Stimulated activated CD8-positive, alpha-beta memory T cell treated with anti-CD3 and anti-CD28 coated beads, Interleukin-15, amount 100 ng/mL, for 24 hours (primary cell): ENCODE measurements around the gene UBALD2.
"Not testable (repeated sequence)": the region's sequence is repeated elsewhere in the genome, so short reads cannot be mapped to it uniquely, and the experiment has no call there.

ENCODE experiments used
- DNase-seq: peaks from one replicate; pipeline ENCODE4 v3.0.0-alpha.2; 2020; ENCODE audit warnings: low read depth

UBALD2 gene

DNA sequence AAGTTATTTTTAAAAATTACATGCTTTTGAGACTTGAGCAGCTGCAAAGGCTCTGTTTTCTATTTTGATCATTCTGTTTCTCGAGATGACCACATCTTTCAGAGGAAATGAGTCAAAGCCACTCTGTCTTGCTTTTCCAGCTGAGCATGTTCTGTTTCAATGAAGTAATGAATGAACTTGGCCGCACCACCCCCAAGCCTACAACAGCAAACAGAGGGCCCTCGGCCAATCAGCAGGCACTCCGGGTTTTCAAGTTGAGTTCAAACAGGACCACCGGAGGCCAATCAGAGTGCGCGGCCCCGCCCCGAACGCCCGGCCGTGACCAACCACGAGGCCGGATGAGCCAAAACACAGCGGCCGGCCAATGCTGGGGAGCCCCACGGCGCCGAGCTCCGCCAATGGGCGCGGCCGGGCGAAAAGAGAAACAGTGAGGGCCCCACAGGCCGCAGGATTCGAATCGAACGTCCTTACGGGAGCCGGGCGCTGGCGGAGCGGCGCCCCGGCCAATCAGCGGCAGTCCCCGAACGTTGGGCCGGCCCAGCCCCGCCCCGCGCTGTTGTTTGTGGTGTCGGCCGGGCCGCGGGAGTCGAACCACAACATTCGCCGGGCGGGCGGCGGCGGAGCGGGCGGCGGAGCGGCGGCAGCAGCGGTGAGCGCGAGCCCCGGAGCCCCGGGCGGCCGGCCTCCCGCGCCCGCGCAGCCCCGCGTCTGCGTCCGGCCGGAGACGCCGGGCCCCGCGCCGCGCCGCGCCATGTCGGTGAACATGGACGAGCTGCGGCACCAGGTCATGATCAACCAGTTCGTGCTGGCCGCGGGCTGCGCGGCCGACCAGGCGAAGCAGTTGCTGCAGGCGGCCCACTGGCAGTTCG, at the start of gene UBALD2:
UBALD2 (plus strand) TSS at position 594 of the 869 bp plus-strand sequence; CDS start at position 752, 158 bp downstream.
- DNase-seq: peak; percentile 91

DNA sequence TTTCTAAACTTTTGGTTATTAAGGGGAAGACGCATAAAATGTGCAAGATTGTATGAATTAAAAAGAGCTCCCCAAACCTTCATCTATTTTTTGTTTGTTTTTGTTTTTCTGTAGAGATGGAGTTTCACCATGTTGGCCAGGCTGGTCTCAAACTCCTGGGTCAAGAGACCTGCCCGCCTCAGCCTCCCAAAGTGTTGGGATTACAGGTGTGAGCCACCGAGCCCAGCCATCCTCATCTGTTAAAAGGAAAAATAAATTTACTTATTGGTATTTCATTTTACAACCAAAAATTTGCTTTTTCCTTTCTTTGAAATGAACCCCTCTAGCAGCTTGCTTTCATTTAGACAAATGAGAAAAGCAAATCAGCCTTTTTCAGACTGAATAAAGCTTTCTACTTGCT, 48.1 kb upstream of the UBALD2 start:
- no peak for DNase-seq

DNA sequence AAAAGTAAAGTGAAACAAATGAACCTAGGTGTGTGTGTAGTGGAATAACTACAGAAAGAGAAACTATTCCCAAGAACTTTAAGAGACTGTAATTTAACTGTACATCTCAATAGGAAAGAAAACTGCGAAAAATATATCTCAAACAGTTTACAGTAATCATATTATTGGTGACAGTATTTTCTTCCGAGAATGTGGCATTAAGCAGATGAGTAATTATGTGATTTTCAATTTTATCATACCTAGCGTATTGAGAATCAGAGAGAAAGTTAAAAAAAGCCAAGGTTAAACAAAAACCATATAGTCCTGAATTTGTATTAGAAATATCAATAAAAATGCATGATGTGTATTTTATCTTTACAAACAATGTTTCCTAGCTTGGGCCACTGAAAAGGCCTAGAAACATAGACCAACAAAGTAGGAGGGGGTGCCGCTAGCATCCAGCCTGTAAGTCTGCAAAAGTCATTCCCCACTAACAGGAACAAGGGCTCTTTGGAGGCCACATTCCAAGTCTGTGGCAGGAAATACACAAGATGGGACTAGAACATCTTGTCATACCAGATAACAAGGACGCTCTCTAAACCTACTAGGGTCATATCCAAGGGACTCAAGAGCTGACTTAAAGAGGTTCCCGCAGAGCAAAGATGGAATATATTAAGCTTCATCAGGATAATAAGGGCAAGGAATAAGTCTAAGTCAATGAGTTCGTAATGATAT, 45.3 kb upstream of the UBALD2 start:
- no peak for DNase-seq

DNA sequence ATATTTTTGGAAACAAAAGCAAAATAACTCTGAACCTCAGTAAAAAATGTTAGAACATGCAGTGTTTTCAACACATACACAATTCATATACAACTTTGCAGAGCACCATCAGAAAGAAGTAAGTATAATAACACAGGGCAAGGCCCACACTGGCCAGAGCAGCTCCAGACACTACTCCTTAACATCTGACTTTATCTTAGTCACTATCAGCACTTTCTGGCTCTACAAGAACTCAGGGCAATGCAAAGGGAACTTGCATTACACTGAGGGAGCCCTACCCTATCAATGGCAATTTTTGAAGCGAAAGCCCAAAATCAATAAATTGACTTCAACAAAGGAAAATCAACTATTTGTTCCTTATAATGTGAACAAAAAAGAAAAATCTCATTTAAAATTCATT, 41.3 kb upstream of the UBALD2 start:
- DNase-seq: no peak

DNA sequence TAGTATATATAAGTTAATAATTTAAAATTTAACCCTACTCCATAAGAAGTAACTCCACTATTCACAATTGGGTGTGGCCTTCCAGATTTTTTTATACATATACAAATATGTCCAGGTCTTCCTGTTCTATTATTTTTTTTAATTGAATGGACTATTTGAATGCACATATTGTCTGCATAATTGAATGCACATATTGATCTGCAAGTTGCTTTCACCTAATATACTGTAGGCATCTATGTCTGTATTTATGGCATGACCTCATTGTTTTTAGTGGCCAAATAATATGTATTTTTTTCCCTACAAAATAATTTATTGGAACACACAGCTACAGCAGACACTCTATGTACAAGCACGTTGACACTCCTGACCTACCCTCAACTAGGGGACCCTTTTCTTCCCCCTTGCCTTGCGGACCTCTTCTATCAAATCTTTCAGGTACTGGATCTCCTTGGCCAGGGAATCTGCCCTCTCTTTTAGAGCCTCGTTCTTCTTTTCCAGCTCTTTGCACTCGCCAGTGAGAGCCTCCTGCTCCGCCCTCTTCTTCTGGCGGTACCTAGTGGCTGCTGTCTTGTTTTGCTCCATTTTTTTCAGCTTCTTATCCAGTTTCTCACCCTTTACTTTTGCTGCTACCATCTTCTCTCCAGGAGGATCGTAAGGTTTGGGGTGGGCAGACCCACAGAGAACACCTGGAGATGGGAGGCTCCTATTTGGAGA, 39.6 kb upstream of the UBALD2 start:
- not testable (repeated sequence) for DNase-seq

DNA sequence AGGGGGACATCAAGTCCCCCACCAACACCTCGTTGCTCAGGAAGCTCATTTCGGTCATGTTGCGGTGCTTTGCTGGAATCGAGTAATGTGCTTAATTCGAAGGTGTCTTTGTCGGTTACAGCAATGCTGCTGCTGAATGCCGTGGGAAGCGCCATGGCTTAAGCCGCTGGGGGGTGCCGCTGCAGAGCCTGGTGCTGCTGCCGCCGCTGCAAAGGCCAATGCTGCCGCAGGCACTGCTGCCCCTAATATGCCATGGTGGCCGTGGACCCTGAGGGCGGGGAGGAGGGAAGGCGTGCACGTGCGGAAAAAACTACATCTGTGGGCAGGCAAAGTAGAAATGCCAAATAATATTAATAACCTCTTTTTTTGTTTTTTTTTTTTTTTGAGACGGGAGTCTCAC, 38.4 kb upstream of the UBALD2 start:
- not testable (repeated sequence) for DNase-seq

DNA sequence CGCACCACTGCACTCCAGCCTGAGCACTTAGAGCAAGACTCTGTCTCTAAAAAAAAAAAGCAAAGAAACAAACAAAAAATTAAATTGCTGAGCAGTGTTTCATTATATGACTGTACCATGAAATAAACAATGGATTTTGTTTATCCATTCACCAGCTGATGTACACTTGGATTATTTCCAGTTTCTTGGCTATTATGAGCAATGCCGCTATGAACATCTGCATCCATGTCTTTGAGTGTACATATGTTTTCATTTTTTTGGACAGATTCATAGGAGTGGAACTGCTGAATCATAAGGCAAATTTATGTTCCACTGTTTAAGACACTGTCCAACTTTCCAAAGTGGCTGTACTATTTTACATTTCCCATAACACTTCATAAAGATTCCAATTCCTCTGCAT, 32.8 kb upstream of the UBALD2 start:
- no peak for DNase-seq

DNA sequence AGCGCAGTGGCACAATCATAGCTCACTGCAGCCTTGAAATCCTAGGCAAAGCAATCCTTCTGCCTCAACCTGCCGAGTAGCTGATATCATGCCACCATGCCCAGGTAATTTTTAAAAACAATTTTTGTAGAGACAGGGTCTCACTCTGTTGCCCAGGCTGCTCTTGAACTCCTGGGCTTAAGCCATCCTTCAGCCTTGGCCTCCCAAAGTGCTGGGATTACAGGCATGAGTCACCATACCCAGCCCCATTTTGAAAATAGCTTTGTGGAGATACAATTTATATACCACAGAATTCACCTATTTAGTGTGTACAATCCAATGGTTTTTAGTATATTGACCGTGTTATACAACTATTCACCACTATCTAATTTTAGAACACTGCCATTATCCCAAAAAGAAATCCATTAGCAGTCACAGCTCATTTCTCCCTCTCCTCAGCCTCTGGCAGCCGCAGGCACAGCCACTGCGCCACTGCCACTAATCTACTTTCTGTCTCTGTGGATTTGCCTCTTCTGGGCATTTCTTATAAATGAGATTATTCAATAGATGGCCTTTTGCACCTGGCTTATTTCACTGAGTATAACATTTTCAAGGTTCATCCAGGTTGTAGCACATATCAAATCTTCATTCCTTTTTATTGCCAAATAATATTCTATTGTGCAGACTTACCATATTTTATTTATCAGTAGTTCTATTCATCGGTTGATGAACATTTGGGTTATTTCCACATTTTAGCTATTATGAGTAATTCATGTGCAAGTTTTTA, 31.4 kb upstream of the UBALD2 start:
- DNase-seq: no peak

DNA sequence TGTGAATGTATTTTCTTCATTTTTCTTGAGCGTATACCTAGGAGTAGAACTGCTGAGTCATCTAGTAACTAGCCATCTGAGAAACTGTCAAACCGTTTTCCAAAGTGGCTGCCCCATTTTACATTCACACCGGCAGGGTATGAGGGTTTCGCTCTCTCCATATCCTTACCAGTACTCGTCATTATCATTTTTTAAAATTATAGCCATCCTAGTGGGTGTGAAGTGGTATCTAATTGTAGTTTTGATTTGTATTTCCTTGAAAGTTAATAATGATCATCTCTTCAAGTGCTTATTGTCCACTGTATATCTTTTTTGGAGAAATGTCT, 30.8 kb upstream of the UBALD2 start:
- DNase-seq: no peak

DNA sequence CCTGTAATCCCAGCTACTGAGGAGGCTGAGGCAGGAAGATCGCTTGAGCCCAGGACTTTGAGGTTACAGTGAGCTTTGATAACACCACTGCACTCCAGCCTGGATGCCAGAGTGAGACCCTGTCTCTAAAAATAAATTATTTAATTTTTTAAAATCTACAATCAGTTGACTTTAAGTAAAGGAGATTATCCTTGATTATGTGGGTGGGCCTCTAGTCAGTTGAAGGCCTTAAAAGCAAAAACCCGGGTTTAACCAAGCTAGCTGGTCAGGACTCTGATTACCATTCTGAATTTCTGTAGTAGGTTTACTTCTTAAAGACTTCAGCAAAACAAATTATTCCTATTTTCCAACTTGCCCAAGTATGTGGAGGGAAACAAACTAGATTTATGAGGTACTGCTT, 29.3 kb upstream of the UBALD2 start:
- DNase-seq: no peak

DNA sequence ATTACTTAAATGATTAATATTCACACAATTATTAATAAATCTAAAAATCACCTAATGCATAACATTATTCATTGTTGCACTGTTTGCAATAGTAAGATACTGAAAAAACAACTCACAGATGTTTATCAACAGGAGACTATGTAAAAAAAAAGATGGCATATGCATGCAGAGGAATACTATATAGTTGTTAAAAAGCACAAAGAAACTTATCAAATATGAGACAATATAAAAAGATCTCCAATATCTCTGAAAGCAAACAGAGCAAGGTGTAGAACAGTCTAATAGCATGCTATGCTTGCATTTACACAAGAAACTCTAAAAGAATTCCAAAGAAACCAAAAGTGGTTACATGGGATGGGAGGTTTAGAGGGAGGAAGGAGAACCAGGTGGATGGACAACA, 28.5 kb upstream of the UBALD2 start:
- DNase-seq: no peak

DNA sequence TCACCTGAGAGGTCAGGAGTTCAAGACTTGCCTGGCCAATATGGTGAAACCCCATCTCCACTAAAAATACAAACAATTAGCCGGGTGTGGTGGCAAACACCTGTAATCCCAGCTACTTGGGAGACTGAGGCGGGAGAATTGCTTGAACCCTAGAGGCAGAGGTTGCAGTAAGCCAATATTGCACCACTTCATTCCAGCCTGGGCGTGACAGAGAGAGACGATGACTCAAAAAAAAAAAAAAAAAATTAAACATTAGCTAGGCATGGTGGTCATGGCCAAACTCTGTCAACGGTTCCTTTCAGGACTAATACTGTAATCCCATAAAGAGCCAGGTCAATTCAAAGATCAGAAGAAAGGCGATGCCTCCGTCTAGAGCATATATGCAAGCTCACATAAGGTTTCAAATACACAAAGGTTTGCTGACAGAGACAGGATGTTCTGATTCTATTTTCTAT, 27.3 kb upstream of the UBALD2 start:
- DNase-seq: no peak

DNA sequence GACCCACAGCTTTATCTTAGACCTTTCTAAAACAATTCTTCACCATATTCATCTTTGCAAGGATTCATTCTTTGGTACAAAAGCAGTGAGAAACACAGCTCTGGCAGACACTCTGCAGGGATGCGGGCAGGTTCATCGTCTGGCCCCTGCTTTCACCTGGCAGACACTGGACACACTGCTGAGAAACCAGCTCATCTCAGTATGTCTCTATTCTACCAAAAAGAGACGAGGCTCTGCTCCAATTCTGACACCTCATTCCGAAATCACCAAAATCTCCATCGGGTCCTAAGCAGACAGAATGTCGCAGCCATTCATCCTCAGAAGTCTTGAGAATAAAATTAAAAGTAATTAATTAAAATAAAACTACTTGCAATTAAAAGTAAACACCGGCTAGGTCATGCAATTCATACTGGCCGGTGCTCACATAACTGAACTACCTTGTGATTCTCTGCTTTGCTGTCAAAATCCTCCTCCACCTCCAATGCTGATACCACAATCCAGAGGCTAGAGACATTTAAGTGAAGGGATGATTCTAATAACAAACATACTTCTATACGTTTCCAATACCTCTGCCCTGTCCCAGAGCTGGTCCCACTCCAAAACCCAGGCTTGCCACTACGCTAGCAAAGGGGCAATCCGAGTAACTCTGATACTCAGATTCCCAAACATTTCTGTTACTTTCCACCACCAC, 26.2 kb upstream of the UBALD2 start:
- no peak for DNase-seq

DNA sequence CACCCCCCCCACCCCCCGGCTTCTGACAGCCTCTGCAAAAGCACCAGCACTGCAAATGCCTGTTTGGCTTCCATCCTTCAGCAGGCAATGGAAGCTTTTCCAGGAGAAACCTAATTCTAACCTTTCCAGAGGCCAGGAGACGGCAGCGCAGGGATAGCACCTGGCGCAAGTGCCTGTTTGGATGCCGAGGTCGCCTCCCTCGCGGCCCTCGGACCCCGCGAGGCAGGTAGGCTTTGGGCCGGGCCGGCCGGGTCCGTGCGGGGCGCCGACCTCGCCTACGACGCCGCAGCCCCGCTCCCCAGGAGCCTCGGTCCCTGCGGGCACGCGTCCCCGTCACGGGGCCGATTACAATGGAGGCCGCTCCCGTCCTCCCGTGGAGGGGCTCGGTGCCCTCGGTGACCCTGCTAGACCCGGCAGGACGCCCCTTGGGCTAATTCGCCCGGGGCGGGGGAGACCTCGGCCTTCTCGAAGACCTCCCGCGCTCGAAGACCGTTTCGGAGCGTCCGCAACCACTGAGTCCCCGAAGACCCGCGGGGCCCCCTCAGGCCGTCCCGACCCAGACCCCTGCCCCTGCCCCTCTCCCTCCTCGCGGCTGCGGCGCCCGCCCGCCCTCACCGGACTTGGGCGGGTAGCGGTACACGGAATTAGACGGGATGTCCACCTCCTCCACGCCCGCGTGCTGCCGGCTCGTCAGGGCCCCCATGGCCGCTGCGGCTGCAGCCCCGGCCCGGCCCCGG, 25.4 kb upstream of the UBALD2 start:
- no peak for DNase-seq

DNA sequence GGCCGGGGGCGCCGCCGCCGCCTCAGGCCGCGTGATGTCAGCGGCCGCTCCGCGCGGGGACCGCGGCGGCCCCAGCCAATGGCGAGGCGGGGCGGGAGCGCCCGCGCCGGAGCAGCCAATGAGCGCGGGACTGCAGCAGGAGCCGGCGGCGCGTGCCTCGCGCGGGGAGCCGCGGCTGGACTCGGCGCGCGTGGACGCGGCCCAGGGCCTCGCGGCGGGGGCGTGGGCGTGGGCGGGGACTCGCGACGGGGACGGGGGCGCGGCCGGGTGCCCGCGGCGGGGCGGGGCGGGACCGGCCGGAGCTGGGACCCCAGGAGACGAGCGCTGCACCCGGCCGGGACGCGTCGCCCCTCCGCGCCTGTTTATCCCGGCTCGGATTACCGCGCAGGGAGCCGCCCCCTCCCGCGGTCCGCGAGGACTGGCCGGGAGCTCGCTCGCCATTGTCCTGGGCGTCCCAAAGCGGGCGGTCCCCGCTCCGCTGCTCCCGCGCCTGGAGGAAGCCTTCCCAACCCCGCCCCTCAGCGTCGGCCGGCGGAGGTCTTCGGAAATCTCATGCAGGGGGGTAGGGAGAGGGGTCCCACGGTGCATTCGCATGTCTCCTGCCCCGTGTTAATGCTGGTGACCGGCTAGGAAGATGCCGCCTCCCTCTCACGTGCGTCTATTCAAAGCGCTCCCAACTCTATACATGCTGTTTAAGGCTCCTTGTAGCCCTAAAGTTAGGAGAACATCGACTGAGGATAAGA, 24.5 kb upstream of the UBALD2 start, which contains the start of gene RNF157:
RNF157 (minus strand) TSS at position 33 of the 743 bp plus-strand sequence. CDS start 253 bp downstream, outside the sequence.
- no peak for DNase-seq

DNA sequence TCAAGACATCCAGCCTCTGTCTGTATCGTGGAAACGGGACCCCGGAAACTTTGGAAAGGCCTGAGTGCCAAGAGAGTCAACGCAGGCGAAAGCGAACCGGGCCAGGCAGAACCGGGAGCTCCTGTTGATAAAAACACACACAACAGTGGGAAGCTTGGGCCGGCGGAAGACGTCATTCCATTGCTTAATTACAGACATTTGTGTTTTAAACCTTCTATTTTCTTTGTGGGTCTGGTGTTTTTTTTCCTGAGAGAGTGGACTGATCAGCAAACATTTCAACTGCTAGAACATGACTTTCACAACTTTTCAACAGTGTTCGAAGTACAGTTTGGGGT, 24.0 kb upstream of the UBALD2 start:
- no peak for DNase-seq

DNA sequence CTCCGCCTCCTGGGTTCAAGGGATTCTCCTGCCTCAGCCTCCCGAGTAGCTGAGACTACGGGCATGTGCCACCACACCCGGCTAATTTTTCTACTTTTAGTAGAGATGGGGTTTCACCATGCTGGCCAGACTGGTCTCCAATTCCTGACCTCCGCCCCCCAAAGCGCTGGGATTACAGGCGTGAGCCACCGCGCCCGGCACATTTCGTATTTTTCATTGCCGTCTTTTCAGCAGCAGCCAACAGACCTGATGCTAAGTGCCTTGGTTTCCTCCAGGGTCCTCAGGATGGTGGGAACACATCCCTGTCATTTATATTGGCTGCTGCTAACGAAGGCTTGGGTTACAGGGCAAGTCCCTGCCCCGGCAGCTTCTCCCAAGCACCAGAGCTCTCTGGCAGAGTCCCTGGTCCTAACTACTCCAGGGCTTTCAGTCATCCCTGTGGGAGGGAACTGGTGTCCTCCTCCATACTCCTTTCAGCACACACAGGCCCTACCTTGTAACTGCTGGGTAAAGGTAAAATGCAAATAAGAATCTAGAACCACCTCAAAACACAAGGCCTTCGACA, 23.4 kb upstream of the UBALD2 start:
- DNase-seq: no peak

DNA sequence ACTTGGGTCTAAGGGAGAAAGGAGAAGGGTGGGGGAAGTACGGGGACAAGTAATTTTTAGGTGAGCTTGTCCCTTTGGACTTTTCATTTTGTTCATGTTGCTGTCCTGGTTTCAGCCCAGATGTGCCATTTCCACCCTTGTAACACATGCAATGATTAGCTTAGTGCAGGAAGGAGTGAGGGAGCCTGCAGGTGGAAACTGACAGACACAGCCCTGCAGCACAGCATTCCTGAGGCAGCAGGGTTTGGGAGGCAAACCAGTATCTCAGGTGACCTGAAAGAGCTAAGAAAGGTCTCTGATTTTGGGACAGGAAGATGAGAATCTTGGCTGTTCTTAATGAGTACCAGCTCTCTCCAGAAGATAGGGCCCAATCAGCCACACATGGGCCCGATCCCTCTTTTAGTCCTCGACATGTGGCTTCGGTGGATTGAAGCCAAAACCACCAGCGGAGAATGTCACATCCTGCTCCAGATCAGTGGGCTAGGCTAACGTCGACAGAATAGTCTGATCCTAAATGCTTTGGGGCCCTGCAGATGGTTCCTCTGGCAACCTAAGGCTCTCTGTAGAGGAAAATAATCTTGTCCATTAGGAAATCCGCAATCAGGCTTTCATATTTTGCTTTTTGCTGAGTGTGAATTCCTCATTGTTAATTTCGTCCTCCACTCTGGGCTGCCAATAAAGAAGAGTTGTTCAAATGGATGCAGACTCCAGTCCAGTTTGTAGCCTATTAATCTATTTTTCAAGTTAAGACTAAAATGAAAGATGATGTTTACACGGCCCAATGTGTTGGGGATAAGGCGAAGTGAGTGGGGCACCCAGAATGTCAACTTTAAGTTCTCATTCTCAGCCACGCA, 21.1 kb upstream of the UBALD2 start:
- DNase-seq: no peak

DNA sequence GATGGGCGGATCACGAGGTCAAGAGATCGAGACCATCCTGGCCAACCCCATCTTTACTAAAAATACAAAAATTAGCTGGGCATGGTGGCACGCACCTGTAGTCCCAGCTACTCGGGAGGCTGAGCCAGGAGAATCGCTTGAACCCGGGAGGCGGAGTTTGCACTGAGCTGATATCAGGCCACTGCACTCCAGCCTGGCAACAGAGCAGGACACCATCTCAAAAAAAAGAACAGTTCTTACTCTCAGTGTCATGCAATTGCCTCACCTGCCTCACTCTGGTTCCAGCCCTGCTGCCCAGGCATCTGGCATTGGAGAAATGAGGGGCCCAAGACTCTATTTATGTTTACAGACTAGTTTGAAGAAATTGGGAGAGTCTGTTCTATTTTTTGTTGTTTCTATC, 20.4 kb upstream of the UBALD2 start:
- not testable (repeated sequence) for DNase-seq
